Mesenteric fat pad (tissue), 1 donor: Measurements from ENCODE around the gene TAOK3. TPM values are rescaled to one million over a fixed set of nuclear protein-coding genes. Genes with fewer than 3 reads are reported as not detected.
"Not testable (repeated sequence)": the region's sequence is repeated elsewhere in the genome, so short reads cannot be mapped to it uniquely, and the experiment has no call there.

Experiments used
- DNase-seq: peaks from one replicate; pipeline ENCODE4 v3.0.0-alpha.2; 2020; ENCODE audit warnings: low spot score
- long read RNA-seq: library from polyadenylated mRNA; unstranded; transcript quantifications from one replicate; pipeline ENCODE4 v2.0.0, GENCODE V29; 2020
- total RNA-seq: library from RNA; stranded (reverse); fragmentation: NEBNext Ultra II Directional; extraction: Animal tissue kit (Norgen Biotek cat#: 25700); gene quantifications from one replicate; pipeline ENCODE4 v1.2.1, GENCODE V29; 2021
- donor health status: DM: yes; HTN: yes; CAD: no.

Gene TAOK3
- total RNA-seq = 42.9 TPM
- long read RNA-seq, full-length matches to known transcripts = 14 of 95 reads
- long read RNA-seq, partial matches to known transcripts = 71 of 95 reads
- long read RNA-seq, other reads (novel, unspliced or antisense) = 10 of 95 reads

DNA sequence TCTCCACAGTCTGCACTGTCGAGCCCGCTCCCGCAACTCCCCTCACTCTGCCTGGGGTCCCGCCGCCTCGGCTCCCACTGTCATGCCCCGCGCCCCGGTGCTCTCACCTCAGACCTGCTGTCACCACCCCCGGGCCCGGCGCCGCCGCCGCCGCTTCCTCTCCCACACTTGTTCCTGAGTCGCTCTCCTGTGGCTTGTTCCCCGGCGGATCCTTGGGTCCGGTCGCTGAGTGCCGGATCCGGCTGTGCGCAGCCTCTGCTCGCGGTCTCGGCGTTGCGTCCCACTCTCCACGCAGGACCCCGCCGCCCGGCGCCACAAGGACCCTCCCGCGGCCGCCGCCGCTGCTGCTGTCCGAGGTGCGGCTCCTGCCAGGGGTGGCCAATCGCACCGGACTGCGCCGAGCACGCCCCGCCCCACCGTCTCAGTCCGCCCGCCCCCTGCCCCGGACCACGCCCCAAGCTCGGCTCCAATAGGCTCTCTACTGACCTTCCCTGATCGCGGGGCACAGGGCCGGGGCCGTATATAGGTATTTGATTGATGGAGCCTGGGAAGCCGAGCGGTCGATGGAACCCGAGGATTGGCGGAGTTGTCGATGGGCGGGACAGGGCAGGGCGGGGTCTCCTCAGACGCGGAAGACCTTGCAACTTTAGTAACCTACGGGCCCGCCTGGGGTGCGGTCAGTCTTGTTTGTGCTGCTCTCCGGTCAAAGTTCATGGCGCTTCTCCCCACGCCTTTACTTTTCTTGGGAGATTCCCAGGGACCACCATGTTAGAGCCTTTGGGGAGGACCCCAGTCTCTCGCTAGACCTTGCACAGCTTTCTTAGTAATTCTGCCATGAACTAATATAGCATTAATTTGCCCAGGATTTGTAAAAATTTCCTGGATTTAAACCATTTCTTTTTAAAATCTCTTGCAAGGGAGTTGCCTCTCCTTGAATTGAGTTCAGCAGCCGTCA lies at the start of gene TAOK3:
TAOK3 (minus strand) TSS at position 367 of the 955 bp plus-strand sequence. CDS start 117,340 bp downstream, outside the sequence.
- DNase-seq = peak; percentile 98

GRCh38 chr12:118420673-118421072 lies 48.0 kb upstream of the TAOK3 start:
- DNase-seq = no peak

DNA sequence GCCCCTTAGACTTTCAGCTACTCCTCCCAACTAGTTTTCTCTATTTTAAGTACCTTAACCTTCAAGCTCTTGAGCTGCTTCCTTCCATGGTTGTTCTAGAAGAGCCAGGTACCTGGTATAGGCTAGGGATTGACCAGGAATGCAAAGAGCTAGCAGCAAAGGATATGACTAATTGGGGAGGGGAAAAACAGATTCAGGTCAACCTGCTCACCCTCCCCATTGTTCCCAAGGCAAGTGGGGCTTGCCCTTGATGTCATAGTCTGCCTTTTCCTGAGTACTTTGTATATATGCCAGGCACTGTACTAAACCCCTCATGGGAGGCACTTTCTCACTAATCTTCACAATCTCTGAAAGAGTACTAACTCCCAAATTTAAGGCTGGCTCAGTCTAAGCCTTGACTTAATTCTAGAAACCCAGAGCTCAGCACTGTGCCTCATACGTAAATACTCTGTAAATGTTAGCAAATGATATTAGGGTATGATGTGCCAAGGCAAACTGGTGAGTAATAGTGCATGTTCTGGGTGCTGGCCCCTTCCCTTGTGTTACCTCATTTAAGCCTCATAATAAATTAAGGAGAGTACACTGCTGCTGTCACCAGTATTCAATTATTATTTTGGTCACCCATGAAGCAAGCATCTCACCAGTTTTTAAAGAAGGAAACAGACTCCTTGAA lies 45.8 kb upstream of the TAOK3 start:
- DNase-seq = no peak

- no peak for DNase-seq
Measured at GRCh38 chr12:118417942-118418341, 45.2 kb upstream of the TAOK3 start.

DNA sequence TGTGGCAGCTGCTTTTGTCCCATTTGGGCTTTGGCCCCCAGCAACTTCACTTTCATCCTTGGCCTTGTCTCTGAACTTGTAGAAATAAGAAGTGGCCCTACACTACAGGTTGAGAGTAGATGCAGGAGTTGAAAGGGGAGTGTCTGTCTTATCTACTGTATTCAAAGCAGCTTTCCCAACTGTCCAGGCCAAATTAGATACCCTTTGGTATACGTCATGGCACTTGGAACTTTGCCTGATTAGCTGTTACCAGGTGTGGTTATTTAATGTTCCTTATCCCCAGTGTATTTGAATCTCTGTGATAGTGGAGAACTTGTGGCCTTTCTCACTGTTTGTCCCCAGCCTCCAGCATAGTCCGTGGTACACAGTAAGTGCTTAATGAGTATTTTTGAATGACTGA lies 37.1 kb upstream of the TAOK3 start:
- no peak for DNase-seq

DNA sequence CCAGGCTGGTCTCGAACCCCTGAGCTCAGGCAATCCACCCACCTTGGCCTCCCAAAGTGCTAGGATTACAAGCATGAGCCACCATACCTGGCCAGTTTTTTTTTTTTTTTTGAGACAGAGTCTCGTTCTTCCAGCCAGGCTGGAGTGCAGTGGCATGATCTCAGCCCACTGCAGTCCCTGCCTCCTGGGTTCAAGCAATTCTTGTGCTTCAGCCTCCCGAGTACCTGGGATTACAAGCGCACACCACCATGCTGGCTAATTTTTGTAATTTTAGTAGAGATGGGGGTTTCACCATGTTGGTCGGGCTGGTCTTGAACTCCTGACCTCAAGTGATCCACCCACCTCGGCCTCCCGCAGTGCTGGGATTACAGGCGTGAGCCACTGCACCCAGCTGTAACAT lies 35.5 kb upstream of the TAOK3 start:
- not testable (repeated sequence) for DNase-seq

GRCh38 chr12:118404876-118405521 lies 32.3 kb upstream of the TAOK3 start:
- no peak for DNase-seq

DNA sequence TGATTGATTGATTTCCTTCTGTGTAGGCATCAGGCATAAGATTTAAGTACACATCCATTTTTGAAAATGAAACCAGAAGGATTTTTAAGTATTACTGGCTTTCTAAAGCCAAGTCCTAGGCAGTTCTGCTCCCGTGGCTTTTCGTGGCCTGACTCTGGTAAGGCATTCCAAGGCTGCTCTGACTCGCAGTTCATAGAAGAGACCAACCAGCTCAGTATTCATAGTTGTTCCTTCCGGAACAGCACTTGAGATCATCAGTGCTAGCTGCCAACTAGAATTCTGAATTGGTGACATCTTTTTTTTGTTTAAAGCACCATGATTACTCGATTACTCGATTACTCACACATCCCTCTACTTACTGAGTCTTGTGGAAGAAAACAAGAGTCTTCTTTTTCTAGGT lies 29.5 kb upstream of the TAOK3 start:
- DNase-seq = no peak

- DNase-seq = no peak
Measured at GRCh38 chr12:118398940-118399339, 26.2 kb upstream of the TAOK3 start.

DNA sequence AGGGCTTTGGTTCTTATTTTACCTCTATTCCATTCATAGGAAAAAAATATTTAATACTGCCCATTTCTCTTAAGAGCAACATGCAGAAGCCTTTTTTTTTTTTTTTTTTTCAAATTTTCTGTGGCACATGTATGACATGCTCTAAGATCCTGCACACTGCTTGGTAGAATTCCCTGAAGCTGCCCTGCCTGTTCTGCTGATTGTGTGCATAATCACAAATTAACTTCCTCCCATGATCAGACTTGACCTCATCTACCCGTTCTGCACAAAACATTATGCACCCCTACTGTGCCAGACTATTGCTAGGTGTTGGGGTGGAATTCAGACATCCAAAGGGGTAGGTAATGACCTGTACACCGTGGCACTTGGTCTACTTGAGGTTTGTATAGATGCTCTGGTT lies 25.8 kb upstream of the TAOK3 start:
- DNase-seq = no peak

- no peak for DNase-seq
Measured at GRCh38 chr12:118397708-118398440, 25.2 kb upstream of the TAOK3 start.

DNA sequence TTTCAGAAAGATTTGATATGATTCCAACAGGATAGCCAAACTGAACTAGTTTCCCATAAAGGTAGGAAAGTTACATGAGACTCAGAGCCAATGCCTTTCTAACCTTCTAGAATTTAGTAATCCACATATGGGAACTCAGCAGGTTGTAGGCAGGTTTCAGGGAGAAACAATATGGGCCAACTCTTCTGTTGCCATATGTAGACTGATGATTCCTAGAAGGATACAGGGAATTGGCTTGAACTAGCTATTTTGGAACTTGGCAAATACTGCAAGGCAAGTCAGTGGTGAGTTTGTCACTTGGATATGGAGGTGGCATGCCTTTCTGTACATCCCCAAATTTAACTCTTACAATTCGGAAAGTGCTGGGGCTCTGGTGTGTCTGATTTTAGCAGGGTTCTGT lies 19.1 kb upstream of the TAOK3 start:
- no peak for DNase-seq

- DNase-seq = no peak
Measured at GRCh38 chr12:118391424-118391823, 18.7 kb upstream of the TAOK3 start.

- no peak for DNase-seq
Measured at GRCh38 chr12:118377884-118378470, 5.3 kb upstream of the TAOK3 start.

- no peak for DNase-seq
Measured at GRCh38 chr12:118377021-118377883, 4.5 kb upstream of the TAOK3 start.

- peak; percentile 97 for DNase-seq
Measured at GRCh38 chr12:118376089-118377020, 3.6 kb upstream of the TAOK3 start, which contains the start of gene SUDS3. Gene SUDS3 (plus strand): TSS chr12:118376555. CDS start chr12:118376692, 137 bp downstream.

DNA sequence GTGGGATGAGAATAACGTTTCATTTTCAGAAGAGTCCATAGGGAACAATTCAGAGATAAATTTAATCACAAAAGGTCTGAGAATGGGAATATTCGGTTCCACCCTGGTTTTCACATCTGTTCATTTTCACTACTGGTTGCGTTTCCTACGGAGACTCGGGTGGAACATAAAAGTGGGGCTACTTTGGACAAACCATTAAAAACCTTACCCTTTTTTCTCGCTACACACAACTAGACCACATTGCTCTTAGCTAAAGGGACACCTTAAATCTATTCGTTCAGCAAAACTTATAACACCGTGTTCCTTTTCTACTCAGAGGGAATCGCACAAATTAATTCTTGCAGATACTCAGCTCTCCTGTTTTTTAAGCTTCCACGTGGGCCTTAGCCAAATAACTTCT lies 2.6 kb upstream of the TAOK3 start:
- no peak for DNase-seq

DNA sequence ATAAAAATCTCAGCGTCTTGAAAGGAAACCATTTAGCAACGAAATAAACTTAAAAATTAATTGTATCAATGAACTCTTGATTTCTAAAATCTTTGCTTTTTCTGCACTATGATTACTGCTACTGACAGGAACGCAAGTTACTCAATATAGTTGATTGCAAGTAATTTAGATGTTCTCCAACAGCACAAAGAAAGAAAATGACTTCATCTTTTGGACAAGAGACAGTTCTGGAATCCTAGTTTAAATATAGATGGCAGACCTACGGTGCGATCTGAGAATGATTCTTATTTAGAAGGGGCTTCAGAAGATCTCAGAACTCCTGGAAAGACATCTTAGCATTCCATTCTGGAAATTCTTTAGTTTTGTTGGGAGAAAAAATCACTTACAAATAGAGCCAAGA lies 2.2 kb upstream of the TAOK3 start:
- no peak for DNase-seq
